ENCODE measurements around the gene WNT9B. TPM values are rescaled to one million over a fixed set of nuclear protein-coding genes. Genes with fewer than 3 reads are reported as not detected.

The WNT9B gene
- polyA plus RNA-seq, 1 experiment, result not detected

GRCh38 chr17:46854948-46855347, 3.6 kb downstream of the WNT9B start:
- ChIA-PET CTCF (interaction anchor here (1.8 to 2.7 kb wide), 3 partner anchors 12 to 88 kb away, joined by 4 to 20 read pairs (median 8); no protein-coding TSS in a partner anchor), POLR2A (no interaction called here)
- TF ChIP-seq CTCF (IDR thresholded peaks at IDR 0.05; ENCODE audit: insufficient read depth, low read depth, low read length), result no peak
- Histone ChIP-seq H3K27me3 (ENCODE audit: control insufficient read depth, insufficient read depth, low read length) (peaks cover 27% of the 10 kb centered on the region), H3K36me3 (ENCODE audit: control insufficient read depth, insufficient read depth, low read length) (no peaks in the 10 kb centered on the region), H3K4me3 (ENCODE audit: low read depth, low read length) (no peak overlapping the region)
- DNase-seq (ENCODE audit: low read depth), result no peak

GRCh38 chr17:46857600-46857999, 6.2 kb downstream of the WNT9B start:
- no peak for DNase-seq (ENCODE audit: low read depth)
- H3K27me3 ChIP-seq (ENCODE audit: control insufficient read depth, insufficient read depth, low read length), result peaks cover 6% of the 10 kb centered on the region
- H3K36me3 ChIP-seq (ENCODE audit: control insufficient read depth, insufficient read depth, low read length), result no peaks in the 10 kb centered on the region
- ChIA-PET POLR2A (no interaction called here), CTCF (interaction anchor here (1.2 to 1.3 kb wide), 2 partner anchors 15 to 22 kb away, joined by 4 to 5 read pairs; no protein-coding TSS in a partner anchor)
- TF ChIP-seq CTCF (IDR thresholded peaks at IDR 0.05; ENCODE audit: insufficient read depth, low read depth, low read length), result no peak
- H3K4me3 ChIP-seq (ENCODE audit: low read depth, low read length), result no peak overlapping the region

GRCh38 chr17:46859996-46860395, 8.6 kb downstream of the WNT9B start:
- POLR2A ChIA-PET, result no interaction called here
- CTCF ChIA-PET, result interaction anchor here (1.1 to 2.1 kb wide), 3 partner anchors 11 to 18 kb away, joined by 4 to 14 read pairs (median 5); no protein-coding TSS in a partner anchor
- TF ChIP-seq CTCF (IDR thresholded peaks at IDR 0.05; ENCODE audit: insufficient read depth, low read depth, low read length), result no peak

GRCh38 chr17:46862949-46863348, 11.6 kb downstream of the WNT9B start:
- DNase-seq (ENCODE audit: low read depth), result no peak
- TF ChIP-seq CTCF (IDR thresholded peaks at IDR 0.05; ENCODE audit: insufficient read depth, low read depth, low read length), result no peak
- POLR2A ChIA-PET, result no interaction called here
- Histone ChIP-seq H3K4me3 (ENCODE audit: low read depth, low read length) (no peak overlapping the region), H3K36me3 (ENCODE audit: control insufficient read depth, insufficient read depth, low read length) (no peaks in the 10 kb centered on the region), H3K27me3 (ENCODE audit: control insufficient read depth, insufficient read depth, low read length) (peaks cover 6% of the 10 kb centered on the region)
- CTCF ChIA-PET, result interaction anchor here (1.7 kb wide), 1 partner anchor 21 kb away, joined by 11 read pairs; no protein-coding TSS in a partner anchor

More at GRCh38 chr17:46859996-46860395, 8.6 kb downstream of the WNT9B start:
- Histone ChIP-seq H3K4me3 (ENCODE audit: low read depth, low read length) (no peak overlapping the region), H3K36me3 (ENCODE audit: control insufficient read depth, insufficient read depth, low read length) (no peaks in the 10 kb centered on the region), H3K27me3 (ENCODE audit: control insufficient read depth, insufficient read depth, low read length) (peaks cover 2% of the 10 kb centered on the region)
- no peak for DNase-seq (ENCODE audit: low read depth)

GRCh38 chr17:46863383-46864121, 12.2 kb downstream of the WNT9B start:
- CTCF ChIA-PET, result interaction anchor here (1.7 kb wide), 1 partner anchor 22 kb away, joined by 11 read pairs; no protein-coding TSS in a partner anchor
- DNase-seq (ENCODE audit: low read depth), result no peak
- H3K4me3 ChIP-seq (ENCODE audit: low read depth, low read length), result no peak overlapping the region
- no peaks in the 10 kb centered on the region for H3K36me3 ChIP-seq (ENCODE audit: control insufficient read depth, insufficient read depth, low read length)
- peaks cover 6% of the 10 kb centered on the region for H3K27me3 ChIP-seq (ENCODE audit: control insufficient read depth, insufficient read depth, low read length)
- POLR2A ChIA-PET, result no interaction called here
- TF ChIP-seq CTCF (IDR thresholded peaks at IDR 0.05; ENCODE audit: insufficient read depth, low read depth, low read length), result no peak
